Measurements from ENCODE around the gene HTRA1. TPM values are rescaled to one million over a fixed set of nuclear protein-coding genes. Genes with fewer than 3 reads are reported as not detected.

Gene HTRA1
- total RNA-seq, 1 donor from 2014 or later, result 17.0 TPM

GRCh38 chr10:122504610-122504950 lies 43.2 kb downstream of the HTRA1 start:
- H3K4me1 Mint-ChIP-seq, result peaks cover 15% of the 10 kb centered on the region
- no peak overlapping the region for H3K27ac Mint-ChIP-seq
- H3K36me3 ChIP-seq, result no peaks in the 10 kb centered on the region

GRCh38 chr10:122505011-122505410 lies 43.7 kb downstream of the HTRA1 start:
- Histone ChIP-seq H3K4me3 (no peak overlapping the region), H3K9ac (no peak overlapping the region), H2AFZ (replicated peaks) (no peak overlapping the region), H3K27ac (no peak overlapping the region), H3K4me2 (no peak overlapping the region), H3K9me3 (ENCODE audit: low read depth) (no peaks in the 10 kb centered on the region), H3K36me3 (no peaks in the 10 kb centered on the region), H3K27me3 (no peaks in the 10 kb centered on the region), H4K20me1 (ENCODE audit: low read depth) (no peaks in the 10 kb centered on the region), H3K79me2 (ENCODE audit: low read depth) (no peaks in the 10 kb centered on the region), H3F3A (ENCODE audit: low read depth) (no peaks in the 10 kb centered on the region), H3K4me1 (no peaks in the 10 kb centered on the region)
- TF ChIP-seq CTCF (IDR thresholded peaks at IDR 0.05) (no peak), EZH2phosphoT487 (IDR thresholded peaks at IDR 0.05) (no peak), EZH2 (IDR thresholded peaks at IDR 0.05) (no peak)
- Mint-ChIP-seq H3K9me3 (no peaks in the 10 kb centered on the region), H3K27ac (no peak overlapping the region), H3K4me1 (peaks cover 16% of the 10 kb centered on the region), H3K36me3 (no peaks in the 10 kb centered on the region), H3K4me3 (no peak overlapping the region), H3K27me3 (ENCODE audit: insufficient read depth, low read depth) (peaks cover 2% of the 10 kb centered on the region)
- DNase-seq (ENCODE audit: low spot score), result no peak

More at GRCh38 chr10:122504610-122504950, 43.2 kb downstream of the HTRA1 start:
- no peaks in the 10 kb centered on the region for H3K4me1 ChIP-seq
- no peaks in the 10 kb centered on the region for H3K36me3 Mint-ChIP-seq
- H3K27ac ChIP-seq, result no peak overlapping the region
- H3K4me3 ChIP-seq, result no peak overlapping the region
- TF ChIP-seq EZH2 (IDR thresholded peaks at IDR 0.05) (no peak), CTCF (IDR thresholded peaks at IDR 0.05) (no peak), EZH2phosphoT487 (IDR thresholded peaks at IDR 0.05) (no peak)
- H3K4me2 ChIP-seq, result no peak overlapping the region
- H3K9ac ChIP-seq, result no peak overlapping the region
- no peak for DNase-seq (ENCODE audit: low spot score)
- H3K79me2 ChIP-seq (ENCODE audit: low read depth), result no peaks in the 10 kb centered on the region
- H4K20me1 ChIP-seq (ENCODE audit: low read depth), result no peaks in the 10 kb centered on the region
- no peak overlapping the region for H2AFZ ChIP-seq (replicated peaks)
- no peaks in the 10 kb centered on the region for H3K27me3 ChIP-seq
- peaks cover 2% of the 10 kb centered on the region for H3K27me3 Mint-ChIP-seq (ENCODE audit: insufficient read depth, low read depth)
- H3K9me3 Mint-ChIP-seq, result no peaks in the 10 kb centered on the region
- H3K9me3 ChIP-seq (ENCODE audit: low read depth), result no peaks in the 10 kb centered on the region
- no peak overlapping the region for H3K4me3 Mint-ChIP-seq
- H3F3A ChIP-seq (ENCODE audit: low read depth), result no peaks in the 10 kb centered on the region

GRCh38 chr10:122505885-122506645 lies 44.7 kb downstream of the HTRA1 start:
- Histone ChIP-seq H4K20me1 (ENCODE audit: low read depth) (no peaks in the 10 kb centered on the region), H3K9ac (no peak overlapping the region), H2AFZ (replicated peaks) (no peak overlapping the region), H3K4me2 (no peak overlapping the region), H3F3A (ENCODE audit: low read depth) (no peaks in the 10 kb centered on the region), H3K4me1 (no peaks in the 10 kb centered on the region), H3K36me3 (no peaks in the 10 kb centered on the region), H3K27me3 (no peaks in the 10 kb centered on the region), H3K4me3 (no peak overlapping the region), H3K9me3 (ENCODE audit: low read depth) (no peaks in the 10 kb centered on the region), H3K79me2 (ENCODE audit: low read depth) (no peaks in the 10 kb centered on the region), H3K27ac (no peak overlapping the region)
- DNase-seq (ENCODE audit: low spot score), result no peak
- no peak for TF ChIP-seq EZH2phosphoT487 (IDR thresholded peaks at IDR 0.05)
- TF ChIP-seq CTCF (IDR thresholded peaks at IDR 0.05), result no peak
- no peak for TF ChIP-seq EZH2 (IDR thresholded peaks at IDR 0.05)
- H3K4me3 Mint-ChIP-seq, result no peak overlapping the region
- H3K9me3 Mint-ChIP-seq, result no peaks in the 10 kb centered on the region
- H3K36me3 Mint-ChIP-seq, result no peaks in the 10 kb centered on the region
- peak overlapping the region; percentile 75 for H3K27ac Mint-ChIP-seq
- peaks cover 20% of the 10 kb centered on the region for H3K4me1 Mint-ChIP-seq
- H3K27me3 Mint-ChIP-seq (ENCODE audit: insufficient read depth, low read depth), result peaks cover 2% of the 10 kb centered on the region

Data from neural progenitor cell (in vitro differentiated cells).